GM21619 (cell line): Measurements from ENCODE around the gene NCS1.
"Not testable (repeated sequence)": the region's sequence is repeated elsewhere in the genome, so short reads cannot be mapped to it uniquely, and the experiment has no call there.

Source experiments
- ATAC-seq: cut with Tn5 transposase; IDR thresholded peaks from one replicate; pipeline ENCODE4 v1.9.1; 2021; ENCODE audit not compliant: unreplicated experiment

Gene NCS1

DNA sequence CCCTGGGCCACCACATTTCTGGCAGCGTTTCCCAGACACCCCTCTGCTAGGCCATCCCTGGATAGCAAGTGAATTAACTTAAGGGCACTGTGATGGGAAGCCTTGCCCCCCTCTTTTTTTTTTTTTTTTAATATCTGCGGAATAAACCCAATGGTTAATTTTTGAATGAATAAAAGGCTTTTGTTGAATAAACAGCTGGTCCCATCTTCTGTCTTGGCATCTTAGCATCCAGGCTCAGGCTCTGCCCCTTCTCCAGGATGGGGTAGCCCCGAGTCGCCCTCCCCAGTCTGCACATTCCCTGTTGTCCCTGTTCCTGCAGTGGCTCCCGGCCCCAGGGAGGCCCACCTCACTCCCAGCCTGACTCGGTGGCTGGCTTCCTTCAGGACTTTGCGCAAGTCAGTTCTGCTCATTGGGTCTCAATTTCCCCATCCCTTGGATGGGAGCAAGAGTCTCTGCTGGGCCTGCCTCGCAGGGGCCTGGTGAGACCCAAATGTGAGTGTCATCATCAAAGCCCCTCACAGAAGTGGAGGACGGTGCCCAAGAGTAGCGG lies 64.3 kb downstream of the NCS1 start:
- no peak for ATAC-seq

DNA sequence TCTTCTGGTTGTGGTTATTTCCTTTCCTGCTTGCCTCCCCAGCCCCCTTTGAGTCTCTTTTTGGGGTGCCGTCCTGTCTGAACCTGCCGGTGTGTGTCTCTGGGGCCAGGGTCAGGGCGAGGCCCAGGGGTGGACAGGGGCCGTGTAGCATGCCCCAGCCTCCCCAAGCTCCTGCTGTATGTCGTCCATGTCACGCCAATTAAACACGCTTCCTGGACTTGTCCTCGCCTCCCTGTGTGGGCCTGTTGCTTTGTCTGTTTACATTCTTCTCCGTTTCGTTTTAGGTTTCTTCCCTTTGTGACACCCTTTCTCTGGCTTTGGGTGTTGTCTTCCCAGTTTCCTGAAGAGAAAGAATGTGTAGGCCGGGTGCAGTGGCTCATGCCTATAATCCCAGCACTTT lies 64.9 kb downstream of the NCS1 start:
- no peak for ATAC-seq

DNA sequence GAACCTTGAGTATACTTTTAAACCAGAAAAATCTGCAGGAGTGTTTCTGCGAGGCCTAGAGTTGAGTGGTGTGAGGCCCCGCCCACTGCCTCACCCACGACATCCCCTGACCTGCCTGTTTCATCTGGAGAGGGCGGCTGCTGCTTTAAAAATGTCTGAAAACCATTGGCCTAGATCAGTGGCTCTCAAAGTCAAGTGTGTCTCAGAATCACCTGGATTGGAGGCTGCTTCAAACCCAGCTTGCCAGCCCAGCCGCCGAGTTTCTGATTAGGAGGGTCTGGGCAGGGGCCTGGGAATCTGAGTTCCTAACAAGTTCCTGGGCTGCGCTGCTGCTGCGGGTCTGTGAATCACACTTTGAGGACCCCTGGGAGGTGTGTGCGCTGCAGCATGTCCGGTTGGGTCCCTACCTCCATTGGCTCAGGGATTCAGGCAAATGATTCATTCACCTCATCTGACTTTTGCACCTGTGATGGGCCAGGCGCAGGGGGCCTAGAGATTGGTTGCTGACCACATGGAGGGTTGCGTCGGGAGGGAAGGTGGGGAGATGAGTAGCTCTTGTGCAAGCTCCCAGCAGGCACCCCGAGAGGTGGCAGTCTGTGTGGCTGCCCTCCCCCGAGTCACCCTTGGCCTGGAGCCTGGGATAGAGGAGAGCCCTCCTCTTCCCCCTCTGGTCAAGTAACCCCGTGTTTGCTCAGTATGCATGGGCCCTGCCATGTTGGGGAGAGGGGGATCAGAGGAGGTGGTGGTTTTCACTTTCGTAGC lies 65.7 kb downstream of the NCS1 start:
- ATAC-seq, result no peak

DNA sequence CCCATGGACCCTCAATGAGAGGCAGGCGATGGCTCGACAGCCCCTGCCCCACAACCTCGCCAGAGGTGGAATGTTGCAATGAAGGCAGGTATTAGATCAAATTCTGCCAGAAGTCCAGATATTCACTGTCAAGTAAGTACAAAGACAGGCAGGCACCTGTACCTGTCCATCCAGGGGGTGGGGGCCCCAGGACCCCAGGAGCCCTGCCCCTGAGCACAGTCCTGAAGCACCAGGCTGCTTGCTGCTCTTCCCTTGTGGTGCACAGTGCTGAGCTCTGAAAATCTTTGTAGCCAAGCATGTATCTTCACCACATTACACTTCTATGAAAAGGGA lies 67.1 kb downstream of the NCS1 start:
- no peak for ATAC-seq

DNA sequence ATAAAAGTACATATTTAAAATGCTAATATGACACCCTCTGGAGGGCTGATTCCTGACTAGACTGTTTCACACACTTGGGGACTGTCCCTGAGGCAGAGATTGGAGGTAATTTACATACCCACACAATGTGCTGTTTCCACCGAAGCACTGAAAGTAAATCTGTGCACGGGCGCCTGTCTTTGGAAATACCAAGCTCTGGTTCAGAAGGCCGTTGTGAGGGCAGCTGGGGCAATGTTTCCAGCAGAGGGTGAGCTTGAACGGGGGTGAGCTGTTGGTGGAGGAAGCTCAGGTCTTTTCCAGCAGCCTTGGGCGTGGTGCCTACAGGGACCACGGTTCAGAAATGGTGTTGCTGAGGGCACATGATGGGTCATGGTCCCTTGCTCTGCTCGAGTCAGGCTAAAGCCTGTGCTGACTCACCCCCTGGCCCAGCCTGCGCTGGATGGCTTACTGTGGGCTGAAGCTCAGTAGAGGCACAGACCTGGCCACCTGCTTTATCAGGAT lies 67.6 kb downstream of the NCS1 start:
- peak; percentile 55 for ATAC-seq

DNA sequence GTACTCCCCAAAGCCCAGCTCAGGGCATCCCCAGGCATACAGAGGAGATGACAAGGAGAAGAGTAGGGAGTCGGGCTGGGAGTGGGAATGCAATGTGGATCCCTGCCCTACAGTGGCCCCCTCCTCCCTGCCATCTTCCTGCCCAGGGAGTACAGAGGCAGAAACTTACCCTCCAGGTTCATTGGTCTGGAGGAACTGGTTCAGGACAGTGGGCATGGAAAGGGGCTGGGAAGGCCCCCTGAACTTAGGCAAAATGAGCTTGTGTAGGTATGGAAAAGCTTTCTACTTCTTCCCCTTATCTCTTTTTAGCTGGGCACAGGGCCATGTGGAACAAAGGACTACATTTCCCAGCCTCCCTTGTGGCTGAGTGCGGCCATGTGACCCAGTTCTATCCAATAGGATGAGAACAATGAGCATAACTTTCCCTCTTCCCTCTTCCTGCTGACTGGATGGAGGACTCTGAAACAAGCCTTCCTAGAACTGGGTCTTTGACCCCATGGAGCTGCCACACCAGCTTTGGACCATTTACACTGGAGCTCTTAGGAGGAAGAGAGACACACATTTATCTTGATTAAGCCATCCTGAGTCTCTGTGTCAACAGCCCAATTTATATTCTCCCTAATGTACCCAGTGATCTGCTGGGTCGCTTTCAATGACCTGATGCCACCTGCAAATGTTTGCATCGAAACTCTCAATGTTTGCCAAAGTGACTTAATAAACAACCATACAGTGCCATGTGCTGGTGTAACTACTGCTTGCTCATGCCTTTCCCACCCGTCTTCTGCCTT lies 68.4 kb downstream of the NCS1 start:
- ATAC-seq, result no peak

DNA sequence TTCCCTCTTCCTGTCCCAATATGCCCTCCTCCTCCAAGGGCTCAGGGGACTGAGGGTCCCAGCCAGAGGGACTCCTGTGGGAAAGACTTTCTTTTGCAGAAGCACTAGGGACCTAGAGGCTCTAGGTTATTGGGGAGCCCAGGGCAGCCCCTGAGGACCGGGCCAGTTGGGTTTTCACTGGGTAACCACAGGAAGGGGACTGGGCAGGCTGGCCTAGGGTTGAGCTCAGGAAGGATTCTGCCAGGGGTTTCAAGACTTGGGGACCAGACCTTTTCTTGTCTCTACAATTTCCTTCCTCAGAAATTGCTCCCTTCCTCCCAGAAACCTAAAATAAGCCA lies 69.0 kb downstream of the NCS1 start:
- no peak for ATAC-seq

DNA sequence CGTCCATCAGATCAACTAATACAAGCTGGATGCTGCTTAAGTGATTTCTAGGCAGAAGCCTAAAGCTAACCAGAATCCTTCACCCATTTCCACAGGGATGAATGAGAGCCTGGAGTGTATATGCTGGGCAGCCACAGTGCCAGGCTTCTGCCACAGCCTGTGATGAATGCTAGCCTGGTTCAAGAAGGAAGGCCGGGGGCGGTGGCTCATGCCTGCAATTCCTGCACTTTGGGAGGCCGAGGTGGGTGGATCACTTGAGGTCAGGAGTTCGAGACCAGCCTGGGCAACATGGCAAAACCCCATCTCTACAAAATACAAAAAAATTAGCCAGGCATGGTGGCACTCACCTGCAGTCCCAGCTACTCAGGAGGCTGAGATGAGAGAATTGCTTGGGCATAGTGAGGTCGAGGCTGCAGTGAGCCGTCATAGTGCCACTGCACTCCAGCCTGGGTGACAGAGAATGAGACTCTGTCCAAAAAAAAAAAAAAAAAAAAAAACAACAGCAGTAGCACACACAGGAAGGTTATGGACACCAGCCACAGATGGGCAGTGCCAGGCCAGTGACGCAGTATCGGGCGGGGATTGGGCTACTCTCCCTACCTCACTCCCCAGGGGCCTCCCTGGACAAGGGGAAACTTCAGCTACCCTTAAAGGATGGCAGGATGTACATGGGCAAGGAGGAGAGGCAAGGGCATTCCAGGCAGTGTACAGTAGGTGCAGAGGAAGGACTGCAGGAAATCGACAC lies 70.2 kb downstream of the NCS1 start:
- ATAC-seq, result no peak

DNA sequence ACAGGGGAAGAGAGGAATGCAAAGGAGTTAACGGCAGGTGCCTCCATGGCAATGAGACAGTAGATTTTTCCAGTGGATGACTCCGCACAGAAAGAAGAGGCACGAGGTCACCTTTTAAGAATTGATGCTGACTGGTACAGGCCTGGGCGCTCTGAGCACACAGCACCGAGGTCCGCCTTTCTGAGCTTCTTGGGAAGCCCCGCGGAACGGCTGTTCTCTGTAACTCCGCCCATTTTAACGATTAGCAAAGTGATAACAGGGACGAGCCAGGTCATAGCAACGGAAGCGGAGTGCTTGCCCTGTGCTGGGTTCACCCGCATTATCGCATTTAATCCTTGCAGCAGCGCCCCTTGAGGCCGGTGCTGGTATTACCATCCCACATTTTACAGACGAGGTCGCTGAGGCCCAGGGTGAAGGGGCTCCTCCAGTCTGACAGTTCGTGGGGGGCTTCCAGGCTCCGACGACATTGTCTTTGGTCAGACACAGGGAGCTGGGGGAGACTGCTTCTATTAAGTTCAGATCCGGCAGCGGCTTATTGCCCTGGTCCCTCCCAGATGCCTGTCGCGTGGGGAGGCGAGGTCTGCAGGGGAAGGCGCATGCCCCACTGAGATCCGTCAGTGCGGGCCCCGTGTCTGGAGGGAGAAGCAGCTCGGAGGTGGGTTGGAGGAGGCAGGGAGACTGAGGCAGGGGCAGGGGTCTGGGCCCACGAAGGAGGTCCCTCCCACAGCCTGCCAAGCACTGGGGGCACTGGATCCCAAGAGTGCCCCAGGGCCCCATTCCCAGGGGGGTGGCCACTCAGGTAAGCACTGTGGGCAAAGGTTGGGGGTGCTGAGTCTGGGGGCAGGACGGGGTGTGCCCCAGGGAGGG lies 71.0 kb downstream of the NCS1 start:
- peak; percentile 42 for ATAC-seq

DNA sequence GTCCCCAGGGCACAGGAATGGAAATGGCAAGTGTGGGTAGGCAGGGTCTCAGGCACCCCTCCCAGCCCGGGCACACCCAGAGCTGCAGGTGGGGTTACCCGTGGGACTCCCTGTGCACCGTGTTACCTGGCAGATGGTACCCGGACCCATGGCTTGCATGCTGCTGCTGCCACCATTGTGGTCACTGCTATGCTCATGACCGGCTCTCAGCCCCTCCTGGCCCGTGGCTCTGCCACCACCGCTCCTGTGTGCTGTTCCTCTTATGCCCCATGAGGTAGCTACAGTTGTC lies 71.6 kb downstream of the NCS1 start:
- ATAC-seq, result no peak

DNA sequence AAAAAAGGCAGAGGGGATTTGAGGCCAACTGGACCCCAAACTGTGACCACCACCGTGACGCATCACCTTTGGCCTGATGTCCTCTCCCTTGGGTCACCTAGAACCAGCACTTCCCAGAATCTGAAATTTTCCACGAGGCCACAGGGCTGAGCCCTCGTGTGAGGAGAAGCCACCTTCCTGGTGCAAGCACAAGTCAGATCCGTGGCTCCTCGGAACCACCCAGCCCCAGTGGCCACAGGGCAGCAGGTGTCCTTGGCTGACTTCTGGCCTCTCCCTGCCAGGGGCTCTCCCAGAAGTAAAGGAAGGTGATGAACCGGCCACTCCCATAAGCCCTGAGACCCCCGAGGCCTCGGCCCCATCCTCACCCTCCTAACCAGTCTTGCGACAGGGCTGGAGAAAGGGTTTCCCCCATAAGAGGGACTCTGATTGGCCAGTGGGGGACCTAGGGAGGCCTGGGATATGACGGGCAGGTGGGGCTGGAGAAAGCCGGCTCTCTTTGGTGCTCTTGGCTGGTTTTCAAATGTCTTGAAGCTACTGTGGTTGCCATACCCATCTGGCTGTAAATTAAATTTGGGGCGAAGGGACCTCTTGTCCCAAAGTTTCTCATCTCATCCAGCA lies 72.5 kb downstream of the NCS1 start:
- no peak for ATAC-seq

DNA sequence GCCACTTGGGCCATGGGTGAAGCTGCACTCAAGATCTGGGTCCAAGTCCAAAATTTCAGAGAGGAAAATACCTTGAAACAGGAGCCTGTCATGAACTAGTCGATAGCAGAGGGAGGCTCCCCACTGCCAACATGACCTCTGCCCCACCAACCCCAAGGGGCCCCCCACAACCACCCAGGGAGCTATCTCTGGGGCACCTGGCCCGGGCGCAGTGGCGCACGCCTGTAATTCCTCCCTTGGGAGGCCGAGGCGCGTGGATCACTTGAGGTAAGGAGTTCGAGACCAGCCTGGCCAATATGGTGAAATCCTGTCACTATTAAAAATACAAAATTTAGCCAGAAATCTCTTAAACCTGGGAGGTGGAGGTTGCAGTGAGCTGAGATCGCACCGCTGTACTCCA lies 73.3 kb downstream of the NCS1 start:
- ATAC-seq, result no peak

DNA sequence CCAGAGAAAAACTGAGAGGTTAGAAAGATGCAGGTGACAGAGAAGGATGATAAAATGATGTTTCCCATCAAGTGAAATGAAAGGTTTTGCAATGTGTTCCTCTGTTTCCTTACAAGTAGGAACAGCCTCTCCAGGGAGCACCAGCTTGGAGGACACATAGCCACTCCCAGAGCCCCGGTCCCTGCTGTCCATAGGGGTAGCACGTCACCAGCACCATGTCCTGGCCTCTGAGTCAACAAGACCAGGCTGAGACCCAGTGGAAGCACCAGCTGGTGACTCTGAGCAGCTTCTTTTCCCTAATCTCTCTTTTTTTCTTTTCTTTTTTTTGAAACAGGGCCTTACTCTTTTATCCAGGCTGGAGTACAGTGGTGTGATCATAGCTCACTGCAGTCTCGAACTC lies 73.9 kb downstream of the NCS1 start:
- no peak for ATAC-seq

DNA sequence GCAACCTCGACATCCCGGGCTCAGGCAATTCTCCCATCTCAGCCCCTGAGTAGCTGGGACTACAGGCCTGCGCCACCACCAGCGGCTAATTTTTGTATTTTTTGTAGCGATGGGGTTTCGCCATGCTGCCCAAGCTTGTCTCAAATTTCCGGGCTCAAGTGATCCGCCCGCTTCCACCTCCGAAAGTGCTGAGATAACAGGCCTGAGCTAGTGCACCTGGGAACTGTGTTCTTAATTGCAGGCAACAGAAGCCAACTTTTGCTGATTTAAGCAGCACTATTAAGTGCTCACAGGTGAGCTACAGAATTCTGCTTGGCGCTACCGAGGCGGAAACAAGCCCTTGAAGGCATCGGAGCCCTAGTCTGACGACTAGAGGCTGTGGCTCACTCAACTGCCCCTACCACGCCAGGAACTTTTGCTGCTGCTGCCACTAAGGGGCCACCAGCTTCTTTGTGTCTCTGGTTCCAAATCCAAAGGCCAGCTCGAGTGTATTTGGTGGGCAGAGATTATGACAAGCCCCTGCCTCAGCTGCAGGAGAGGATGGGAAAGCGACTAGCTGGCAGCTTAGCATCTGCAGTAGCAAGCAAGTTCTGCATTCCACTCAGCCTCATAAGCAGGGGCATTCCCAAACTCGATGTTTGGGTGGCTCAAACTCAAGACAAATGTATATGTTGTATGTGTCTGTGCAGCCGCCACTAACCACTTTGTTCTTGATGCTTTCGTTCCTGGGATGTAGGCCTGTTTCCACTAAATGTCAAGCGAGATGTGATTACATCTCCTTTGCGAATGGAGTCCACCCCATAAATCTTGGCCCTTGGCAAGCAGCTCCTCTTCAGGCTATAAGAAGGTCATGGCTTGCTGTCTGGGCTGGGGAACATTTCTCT lies 82.8 kb downstream of the NCS1 start:
- no peak for ATAC-seq

DNA sequence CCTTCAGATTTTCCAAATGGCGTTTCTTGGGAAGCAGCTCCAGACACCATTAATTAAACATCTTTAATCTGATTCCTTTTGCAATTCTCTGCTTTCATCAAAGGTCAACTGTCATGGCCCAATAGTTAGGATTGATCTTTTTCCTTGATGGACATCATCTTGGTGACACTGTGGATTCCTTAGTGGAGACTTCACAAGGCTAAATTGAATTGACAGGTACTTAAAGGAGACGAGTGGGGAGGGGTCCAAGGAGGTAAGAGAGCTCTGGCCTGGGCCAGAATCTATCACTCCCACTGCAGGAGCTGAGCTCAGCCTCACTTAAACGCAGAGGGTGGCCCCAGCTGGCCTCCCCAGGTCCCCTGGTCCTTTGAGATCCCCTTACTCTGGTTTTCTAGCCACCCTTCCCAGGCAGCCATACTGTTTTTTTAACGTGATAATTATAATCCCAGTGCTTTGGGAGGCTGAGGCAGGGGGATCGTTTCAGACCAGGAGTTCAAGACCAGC lies 83.5 kb downstream of the NCS1 start:
- no peak for ATAC-seq

DNA sequence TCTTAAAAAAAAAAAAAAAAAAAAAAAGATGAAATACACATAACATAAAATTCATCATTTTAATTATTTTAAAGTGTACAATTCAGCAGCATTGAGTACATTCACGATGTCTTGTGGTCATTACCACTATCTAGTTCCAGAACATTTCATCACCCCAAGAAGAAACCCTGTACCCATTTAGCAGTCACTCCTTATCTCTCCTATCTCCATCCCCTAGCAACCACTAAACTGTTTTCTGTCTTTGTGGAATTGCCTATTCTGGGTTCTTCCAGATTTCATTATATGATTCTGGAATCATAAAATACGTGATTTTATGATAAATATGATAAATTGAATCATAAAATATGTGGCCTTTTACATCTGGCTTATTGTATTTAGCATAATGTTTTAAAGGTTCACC lies 84.4 kb downstream of the NCS1 start:
- ATAC-seq, result no peak

DNA sequence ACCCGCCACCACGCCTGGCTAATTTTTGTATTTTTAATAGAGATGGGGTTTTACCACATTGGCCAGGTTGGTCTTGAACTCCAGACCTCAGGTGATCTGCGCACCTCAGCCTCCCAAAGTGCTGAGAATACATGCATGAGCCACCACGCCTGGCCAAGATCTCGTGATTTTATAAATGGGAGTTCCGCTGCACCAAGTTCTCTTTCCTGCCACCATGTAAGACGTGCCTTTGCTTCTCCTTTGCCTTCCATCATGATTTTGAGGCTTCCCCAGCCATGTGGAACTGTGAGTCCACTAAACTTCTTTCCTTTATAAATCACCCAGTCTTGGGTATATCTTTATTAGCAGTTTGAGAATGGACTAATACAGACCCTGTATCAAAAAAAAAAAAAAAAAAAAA lies 85.9 kb downstream of the NCS1 start:
- ATAC-seq, result not testable (repeated sequence)

DNA sequence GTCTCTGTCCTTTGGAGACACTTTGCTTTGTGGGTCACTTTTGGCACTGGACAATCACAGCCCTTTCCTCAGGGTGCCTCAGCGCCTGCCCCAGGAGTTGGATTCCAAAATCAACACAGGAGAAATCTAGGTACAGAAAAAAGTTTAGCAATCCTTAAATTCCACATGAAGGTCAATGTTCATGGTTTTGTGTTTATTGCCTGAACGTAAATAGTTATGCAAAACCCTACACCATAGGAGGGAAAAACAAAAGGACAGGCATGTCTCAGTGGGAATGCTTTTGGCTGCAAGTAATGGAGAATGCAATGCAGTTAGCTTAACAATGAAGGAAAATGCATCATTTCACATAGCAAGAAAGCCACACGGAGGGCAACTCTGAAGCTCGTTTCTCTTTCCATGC lies 86.8 kb downstream of the NCS1 start:
- no peak for ATAC-seq
